GM23338 (cell line): ENCODE results near the gene RASSF4. TPM values are rescaled to one million over a fixed set of nuclear protein-coding genes. Genes with fewer than 3 reads are reported as not detected.

Experiments
- ATAC-seq: fragments of 200-7000 bp; cut with Tn5 transposase; 3 replicates; pipeline ENCODE4 v1.9.1; 2020
- DNase-seq: peaks from one replicate; pipeline ENCODE4 v3.0.0-alpha.2; 2015; ENCODE audit warnings: low spot score
- H2AFZ ChIP-seq: fragments of 200-600 bp; sonication (generic); 2 replicates; pipeline ENCODE4 v1.8.0; 2016; ENCODE audit warnings: antibody characterized with exemption, mild to moderate bottlenecking, moderate library complexity
- H3F3A ChIP-seq: fragments of 200-600 bp; sonication (generic); replicated peaks from 2 replicates; pipeline ENCODE4 v1.8.0; 2017; ENCODE audit warnings: antibody characterized with exemption, mixed run types, low read depth
- H3K27ac ChIP-seq: fragments of 200-600 bp; sonication (generic); 2 replicates; pipeline ENCODE4 v1.6.1; 2016; ENCODE audit warnings: low read depth
- H3K27me3 ChIP-seq: fragments of 200-600 bp; sonication (generic); 2 replicates; pipeline ENCODE4 v1.8.0; 2016; ENCODE audit warnings: mild to moderate bottlenecking, mixed run types, moderate library complexity; ENCODE audit not compliant: insufficient read depth
- H3K36me3 ChIP-seq: fragments of 200-600 bp; sonication (generic); 2 replicates; pipeline ENCODE4 v1.8.0; 2016; ENCODE audit warnings: mild to moderate bottlenecking; ENCODE audit not compliant: insufficient read depth
- H3K4me1 ChIP-seq: fragments of 200-600 bp; sonication (generic); 2 replicates; pipeline ENCODE4 v1.8.0; 2016; ENCODE audit warnings: mild to moderate bottlenecking, moderate library complexity; ENCODE audit not compliant: insufficient read depth
- H3K4me2 ChIP-seq: fragments of 200-600 bp; sonication (generic); 2 replicates; pipeline ENCODE4 v1.7.1; 2017; ENCODE audit warnings: mixed run types
- H3K4me3 ChIP-seq: fragments of 200-600 bp; sonication (generic); 2 replicates; pipeline ENCODE4 v1.6.1; 2016; ENCODE audit warnings: mixed run types
- H3K79me2 ChIP-seq: fragments of 200-600 bp; sonication (generic); replicated peaks from 2 replicates; pipeline ENCODE4 v1.8.0; 2017; ENCODE audit warnings: mild to moderate bottlenecking; ENCODE audit not compliant: insufficient read depth
- H3K9me2 ChIP-seq: fragments of 200-600 bp; sonication (generic); 2 replicates; pipeline ENCODE4 v1.8.0; 2017; ENCODE audit not compliant: insufficient read depth
- H4K20me1 ChIP-seq: fragments of 200-600 bp; sonication (generic); replicated peaks from 2 replicates; pipeline ENCODE4 v1.8.0; 2017; ENCODE audit warnings: mild to moderate bottlenecking; ENCODE audit not compliant: insufficient read depth
- H3K27ac Mint-ChIP-seq: 2 replicates; pipeline ENCODE4 v1.8.0; 2020; ENCODE audit warnings: inconsistent platforms, mild to moderate bottlenecking, moderate library complexity, mixed read lengths
- H3K27me3 Mint-ChIP-seq: 3 replicates; pipeline ENCODE4 v1.8.0; 2022; ENCODE audit warnings: low read depth, mild to moderate bottlenecking, moderate library complexity, mixed read lengths, inconsistent platforms; ENCODE audit not compliant: insufficient read depth, poor library complexity
- H3K36me3 Mint-ChIP-seq: 3 replicates; pipeline ENCODE4 v1.8.0; 2021; ENCODE audit warnings: low read depth, mild to moderate bottlenecking, inconsistent platforms, moderate library complexity, mixed read lengths
- H3K4me1 Mint-ChIP-seq: 3 replicates; pipeline ENCODE4 v1.8.0; 2020; ENCODE audit warnings: mild to moderate bottlenecking, inconsistent platforms, mixed read lengths
- H3K4me3 Mint-ChIP-seq: 3 replicates; pipeline ENCODE4 v1.8.0; 2021; ENCODE audit warnings: moderate library complexity, mild to moderate bottlenecking, inconsistent platforms, mixed read lengths
- H3K9me3 Mint-ChIP-seq: 3 replicates; pipeline ENCODE4 v1.8.0; 2020; ENCODE audit warnings: moderate library complexity, mild to moderate bottlenecking, inconsistent platforms, mixed read lengths
- CREB1 ChIP-seq: fragments of 250-450 bp; sonication (Bioruptor Pico); IDR thresholded peaks from 2 replicates; pipeline ENCODE4 v1.5.0; 2020; ENCODE audit warnings: low read depth, mild to moderate bottlenecking, moderate library complexity
- ETS1 ChIP-seq: IDR thresholded peaks from 2 replicates; pipeline ENCODE4 v1.6.1; 2016; ENCODE audit warnings: antibody characterized with exemption
- EZH2 ChIP-seq: fragments of 200-600 bp; sonication (generic); IDR thresholded peaks from one replicate; pipeline ENCODE4 v1.8.0; 2017; ENCODE audit warnings: antibody characterized with exemption, mild to moderate bottlenecking, low read depth; ENCODE audit not compliant: unreplicated experiment
- EZH2phosphoT487 ChIP-seq: fragments of 200-600 bp; sonication (generic); IDR thresholded peaks from one replicate; pipeline ENCODE4 v1.8.1; 2018; ENCODE audit warnings: antibody characterized with exemption; ENCODE audit not compliant: unreplicated experiment
- JUNB ChIP-seq: IDR thresholded peaks from one replicate; pipeline ENCODE4 v1.6.1; 2016; ENCODE audit warnings: antibody characterized with exemption; ENCODE audit not compliant: unreplicated experiment
- NANOG ChIP-seq: IDR thresholded peaks from 2 replicates; pipeline ENCODE4 v1.6.1; 2016; ENCODE audit warnings: antibody characterized with exemption, borderline replicate concordance
- POLR2AphosphoS5 ChIP-seq: IDR thresholded peaks from 2 replicates; pipeline ENCODE4 v1.6.1; 2016; ENCODE audit warnings: antibody characterized with exemption, low read depth
- STAT1 ChIP-seq: IDR thresholded peaks from one replicate; pipeline ENCODE4 v1.6.1; 2016; ENCODE audit warnings: antibody characterized with exemption; ENCODE audit not compliant: unreplicated experiment
- ZNF114 ChIP-seq: fragments of 250-450 bp; sonication (Bioruptor Pico); IDR thresholded peaks from 2 replicates; pipeline ENCODE4 v1.5.0; 2020; ENCODE audit warnings: mild to moderate bottlenecking, moderate library complexity
- ZNF331 ChIP-seq: fragments of 250-450 bp; sonication (Bioruptor Pico); IDR thresholded peaks from 2 replicates; pipeline ENCODE4 v1.5.0; 2020; ENCODE audit warnings: low read depth, mild to moderate bottlenecking, moderate library complexity
- polyA plus RNA-seq: library from polyadenylated mRNA; unstranded; fragments of >200 nt; fragmentation: Nextera tagmentation; extraction: Ambion mirVana; gene quantifications from 2 replicates; pipeline ENCODE4 v1.2.1, GENCODE V29; 2016
- total RNA-seq: library from RNA; depleted of rRNA; stranded (reverse); fragments of >200 nt; shearing (Covaris generic); gene quantifications from 2 replicates; pipeline ENCODE4 v1.2.3, GENCODE V29; 2014
- TF ChIP-seq, protein P1 (sequence below): fragments of 250-450 bp; sonication (Bioruptor Pico); IDR thresholded peaks from 2 replicates; pipeline ENCODE4 v1.5.0; 2020; ENCODE audit warnings: mild to moderate bottlenecking, moderate library complexity
- TF ChIP-seq, protein P2 (sequence below): IDR thresholded peaks from one replicate; pipeline ENCODE4 v1.6.1; 2018; ENCODE audit warnings: antibody characterized with exemption; ENCODE audit not compliant: unreplicated experiment
- TF ChIP-seq, protein P3 (sequence below), 2 experiments: fragments of 200-600 bp in 1 of 2; sonication (generic) in 1 of 2; conservative IDR thresholded peaks; 2 replicates each; pipeline versions ENCODE4 v1.5.1 to v1.6.1; 2016 to 2017; ENCODE audit warnings: antibody characterized with exemption in 2 of 2, low read depth in 2 of 2, mild to moderate bottlenecking in 2 of 2, moderate library complexity in 1 of 2

The RASSF4 gene
- total and polyA plus RNA-seq, 2 experiments from 2014 or later: 12.4 to 13.6 TPM

DNA sequence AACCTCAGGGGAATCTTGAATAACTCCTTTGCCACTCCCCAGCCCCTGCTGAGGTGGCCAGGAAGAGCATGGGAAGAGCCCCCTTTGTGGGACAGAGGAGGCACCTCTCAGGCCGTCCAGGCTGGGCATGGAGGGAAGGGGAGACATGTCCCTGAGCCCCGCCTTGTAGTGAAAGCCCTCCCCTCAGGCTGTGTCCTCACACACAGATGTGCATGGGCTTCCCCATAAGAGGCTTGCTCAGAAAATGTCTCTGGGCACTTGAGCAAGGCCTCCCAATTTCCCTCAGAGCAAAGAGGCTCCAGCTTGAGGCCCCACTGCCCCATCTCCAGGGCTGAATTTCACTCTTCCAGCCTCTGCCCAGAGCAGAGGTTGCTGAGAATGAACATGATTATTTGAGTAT lies 44.7 kb upstream of the RASSF4 start:
- ATAC-seq (no peak), DNase-seq (no peak)
- H3K36me3 ChIP-seq: no peaks in the 10 kb centered on the region
- no peak overlapping the region for H3K27ac Mint-ChIP-seq
- H3K4me1 ChIP-seq: no peaks in the 10 kb centered on the region
- H3K4me2 ChIP-seq: no peak overlapping the region
- TF ChIP-seq EZH2phosphoT487 (no peak), EZH2 (no peak), JUNB (no peak), ETS1 (no peak), ZNF114 (CRISPR knock-in tag) (no peak), ZNF331 (CRISPR knock-in tag) (no peak), POLR2AphosphoS5 (no peak), STAT1 (no peak), NANOG (no peak), CREB1 (CRISPR knock-in tag) (no peak)
- TF ChIP-seq, protein P1, sequence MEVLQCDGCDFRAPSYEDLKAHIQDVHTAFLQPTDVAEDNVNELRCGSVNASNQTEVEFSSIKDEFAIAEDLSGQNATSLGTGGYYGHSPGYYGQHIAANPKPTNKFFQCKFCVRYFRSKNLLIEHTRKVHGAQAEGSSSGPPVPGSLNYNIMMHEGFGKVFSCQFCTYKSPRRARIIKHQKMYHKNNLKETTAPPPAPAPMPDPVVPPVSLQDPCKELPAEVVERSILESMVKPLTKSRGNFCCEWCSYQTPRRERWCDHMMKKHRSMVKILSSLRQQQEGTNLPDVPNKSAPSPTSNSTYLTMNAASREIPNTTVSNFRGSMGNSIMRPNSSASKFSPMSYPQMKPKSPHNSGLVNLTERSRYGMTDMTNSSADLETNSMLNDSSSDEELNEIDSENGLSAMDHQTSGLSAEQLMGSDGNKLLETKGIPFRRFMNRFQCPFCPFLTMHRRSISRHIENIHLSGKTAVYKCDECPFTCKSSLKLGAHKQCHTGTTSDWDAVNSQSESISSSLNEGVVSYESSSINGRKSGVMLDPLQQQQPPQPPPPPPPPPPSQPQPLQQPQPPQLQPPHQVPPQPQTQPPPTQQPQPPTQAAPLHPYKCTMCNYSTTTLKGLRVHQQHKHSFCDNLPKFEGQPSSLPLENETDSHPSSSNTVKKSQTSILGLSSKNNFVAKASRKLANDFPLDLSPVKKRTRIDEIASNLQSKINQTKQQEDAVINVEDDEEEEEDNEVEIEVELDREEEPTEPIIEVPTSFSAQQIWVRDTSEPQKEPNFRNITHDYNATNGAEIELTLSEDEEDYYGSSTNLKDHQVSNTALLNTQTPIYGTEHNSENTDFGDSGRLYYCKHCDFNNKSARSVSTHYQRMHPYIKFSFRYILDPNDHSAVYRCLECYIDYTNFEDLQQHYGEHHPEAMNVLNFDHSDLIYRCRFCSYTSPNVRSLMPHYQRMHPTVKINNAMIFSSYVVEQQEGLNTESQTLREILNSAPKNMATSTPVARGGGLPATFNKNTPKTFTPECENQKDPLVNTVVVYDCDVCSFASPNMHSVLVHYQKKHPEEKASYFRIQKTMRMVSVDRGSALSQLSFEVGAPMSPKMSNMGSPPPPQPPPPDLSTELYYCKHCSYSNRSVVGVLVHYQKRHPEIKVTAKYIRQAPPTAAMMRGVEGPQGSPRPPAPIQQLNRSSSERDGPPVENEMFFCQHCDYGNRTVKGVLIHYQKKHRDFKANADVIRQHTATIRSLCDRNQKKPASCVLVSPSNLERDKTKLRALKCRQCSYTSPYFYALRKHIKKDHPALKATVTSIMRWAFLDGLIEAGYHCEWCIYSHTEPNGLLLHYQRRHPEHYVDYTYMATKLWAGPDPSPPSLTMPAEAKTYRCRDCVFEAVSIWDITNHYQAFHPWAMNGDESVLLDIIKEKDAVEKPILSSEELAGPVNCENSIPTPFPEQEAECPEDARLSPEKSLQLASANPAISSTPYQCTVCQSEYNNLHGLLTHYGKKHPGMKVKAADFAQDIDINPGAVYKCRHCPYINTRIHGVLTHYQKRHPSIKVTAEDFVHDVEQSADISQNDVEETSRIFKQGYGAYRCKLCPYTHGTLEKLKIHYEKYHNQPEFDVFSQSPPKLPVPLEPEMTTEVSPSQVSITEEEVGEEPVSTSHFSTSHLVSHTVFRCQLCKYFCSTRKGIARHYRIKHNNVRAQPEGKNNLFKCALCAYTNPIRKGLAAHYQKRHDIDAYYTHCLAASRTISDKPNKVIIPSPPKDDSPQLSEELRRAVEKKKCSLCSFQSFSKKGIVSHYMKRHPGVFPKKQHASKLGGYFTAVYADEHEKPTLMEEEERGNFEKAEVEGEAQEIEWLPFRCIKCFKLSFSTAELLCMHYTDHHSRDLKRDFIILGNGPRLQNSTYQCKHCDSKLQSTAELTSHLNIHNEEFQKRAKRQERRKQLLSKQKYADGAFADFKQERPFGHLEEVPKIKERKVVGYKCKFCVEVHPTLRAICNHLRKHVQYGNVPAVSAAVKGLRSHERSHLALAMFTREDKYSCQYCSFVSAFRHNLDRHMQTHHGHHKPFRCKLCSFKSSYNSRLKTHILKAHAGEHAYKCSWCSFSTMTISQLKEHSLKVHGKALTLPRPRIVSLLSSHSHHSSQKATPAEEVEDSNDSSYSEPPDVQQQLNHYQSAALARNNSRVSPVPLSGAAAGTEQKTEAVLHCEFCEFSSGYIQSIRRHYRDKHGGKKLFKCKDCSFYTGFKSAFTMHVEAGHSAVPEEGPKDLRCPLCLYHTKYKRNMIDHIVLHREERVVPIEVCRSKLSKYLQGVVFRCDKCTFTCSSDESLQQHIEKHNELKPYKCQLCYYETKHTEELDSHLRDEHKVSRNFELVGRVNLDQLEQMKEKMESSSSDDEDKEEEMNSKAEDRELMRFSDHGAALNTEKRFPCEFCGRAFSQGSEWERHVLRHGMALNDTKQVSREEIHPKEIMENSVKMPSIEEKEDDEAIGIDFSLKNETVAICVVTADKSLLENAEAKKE (CRISPR knock-in tag): no peak
- TF ChIP-seq, protein P2, sequence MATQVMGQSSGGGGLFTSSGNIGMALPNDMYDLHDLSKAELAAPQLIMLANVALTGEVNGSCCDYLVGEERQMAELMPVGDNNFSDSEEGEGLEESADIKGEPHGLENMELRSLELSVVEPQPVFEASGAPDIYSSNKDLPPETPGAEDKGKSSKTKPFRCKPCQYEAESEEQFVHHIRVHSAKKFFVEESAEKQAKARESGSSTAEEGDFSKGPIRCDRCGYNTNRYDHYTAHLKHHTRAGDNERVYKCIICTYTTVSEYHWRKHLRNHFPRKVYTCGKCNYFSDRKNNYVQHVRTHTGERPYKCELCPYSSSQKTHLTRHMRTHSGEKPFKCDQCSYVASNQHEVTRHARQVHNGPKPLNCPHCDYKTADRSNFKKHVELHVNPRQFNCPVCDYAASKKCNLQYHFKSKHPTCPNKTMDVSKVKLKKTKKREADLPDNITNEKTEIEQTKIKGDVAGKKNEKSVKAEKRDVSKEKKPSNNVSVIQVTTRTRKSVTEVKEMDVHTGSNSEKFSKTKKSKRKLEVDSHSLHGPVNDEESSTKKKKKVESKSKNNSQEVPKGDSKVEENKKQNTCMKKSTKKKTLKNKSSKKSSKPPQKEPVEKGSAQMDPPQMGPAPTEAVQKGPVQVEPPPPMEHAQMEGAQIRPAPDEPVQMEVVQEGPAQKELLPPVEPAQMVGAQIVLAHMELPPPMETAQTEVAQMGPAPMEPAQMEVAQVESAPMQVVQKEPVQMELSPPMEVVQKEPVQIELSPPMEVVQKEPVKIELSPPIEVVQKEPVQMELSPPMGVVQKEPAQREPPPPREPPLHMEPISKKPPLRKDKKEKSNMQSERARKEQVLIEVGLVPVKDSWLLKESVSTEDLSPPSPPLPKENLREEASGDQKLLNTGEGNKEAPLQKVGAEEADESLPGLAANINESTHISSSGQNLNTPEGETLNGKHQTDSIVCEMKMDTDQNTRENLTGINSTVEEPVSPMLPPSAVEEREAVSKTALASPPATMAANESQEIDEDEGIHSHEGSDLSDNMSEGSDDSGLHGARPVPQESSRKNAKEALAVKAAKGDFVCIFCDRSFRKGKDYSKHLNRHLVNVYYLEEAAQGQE: no peak
- TF ChIP-seq, protein P3, sequence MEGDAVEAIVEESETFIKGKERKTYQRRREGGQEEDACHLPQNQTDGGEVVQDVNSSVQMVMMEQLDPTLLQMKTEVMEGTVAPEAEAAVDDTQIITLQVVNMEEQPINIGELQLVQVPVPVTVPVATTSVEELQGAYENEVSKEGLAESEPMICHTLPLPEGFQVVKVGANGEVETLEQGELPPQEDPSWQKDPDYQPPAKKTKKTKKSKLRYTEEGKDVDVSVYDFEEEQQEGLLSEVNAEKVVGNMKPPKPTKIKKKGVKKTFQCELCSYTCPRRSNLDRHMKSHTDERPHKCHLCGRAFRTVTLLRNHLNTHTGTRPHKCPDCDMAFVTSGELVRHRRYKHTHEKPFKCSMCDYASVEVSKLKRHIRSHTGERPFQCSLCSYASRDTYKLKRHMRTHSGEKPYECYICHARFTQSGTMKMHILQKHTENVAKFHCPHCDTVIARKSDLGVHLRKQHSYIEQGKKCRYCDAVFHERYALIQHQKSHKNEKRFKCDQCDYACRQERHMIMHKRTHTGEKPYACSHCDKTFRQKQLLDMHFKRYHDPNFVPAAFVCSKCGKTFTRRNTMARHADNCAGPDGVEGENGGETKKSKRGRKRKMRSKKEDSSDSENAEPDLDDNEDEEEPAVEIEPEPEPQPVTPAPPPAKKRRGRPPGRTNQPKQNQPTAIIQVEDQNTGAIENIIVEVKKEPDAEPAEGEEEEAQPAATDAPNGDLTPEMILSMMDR (conservative IDR thresholded peaks at IDR 0.05; ENCODE audit: low read depth in 2 of 2): no peak
- H3K9me2 ChIP-seq: 0 out of 2 replicates have a peak, but pooled peaks cover 2% of the 10 kb centered on the region
- H3F3A ChIP-seq: no peaks in the 10 kb centered on the region
- H3K79me2 ChIP-seq: no peaks in the 10 kb centered on the region
- no peak overlapping the region for H3K27ac ChIP-seq
- H3K27me3 Mint-ChIP-seq: peaks cover 7% of the 10 kb centered on the region
- no peak overlapping the region for H2AFZ ChIP-seq
- no peak overlapping the region for H3K4me3 ChIP-seq
- H3K4me1 Mint-ChIP-seq: peaks cover 15% of the 10 kb centered on the region
- no peaks in the 10 kb centered on the region for H4K20me1 ChIP-seq
- H3K36me3 Mint-ChIP-seq: peaks cover 4% of the 10 kb centered on the region; the same call in 1 of the 3 replicates
- H3K27me3 ChIP-seq: no peaks in the 10 kb centered on the region
- no peak overlapping the region for H3K4me3 Mint-ChIP-seq
- peaks cover 11% of the 10 kb centered on the region; the same call in 2 of the 3 replicates for H3K9me3 Mint-ChIP-seq
